ENCODE data around the gene OXER1. TPM values are rescaled to one million over a fixed set of nuclear protein-coding genes. Genes with fewer than 3 reads are reported as not detected.

Gene OXER1
- polyA plus RNA-seq, 4 donors, result 5.6 to 11.8 (median 6.4) TPM

GRCh38 chr2:42771546-42772153, 7.7 kb upstream of the OXER1 start:
- no peak for DNase-seq (ENCODE audit: low read depth in 4 of 4, low spot score in 3 of 4)

GRCh38 chr2:42770288-42771131, 6.6 kb upstream of the OXER1 start:
- DNase-seq (ENCODE audit: low read depth in 4 of 4, low spot score in 3 of 4), result no peak

GRCh38 chr2:42769583-42770287, 5.8 kb upstream of the OXER1 start:
- no peak for DNase-seq (ENCODE audit: low read depth in 4 of 4, low spot score in 3 of 4)

GRCh38 chr2:42768706-42769256, 4.8 kb upstream of the OXER1 start:
- no peak for DNase-seq (ENCODE audit: low read depth in 4 of 4, low spot score in 3 of 4)

- DNase-seq (ENCODE audit: low read depth in 4 of 4, low spot score in 3 of 4), result no peak
These were observed 4.2 kb upstream of the OXER1 start for GRCh38 chr2:42767899-42768705.

GRCh38 chr2:42767080-42767898, 3.4 kb upstream of the OXER1 start:
- no peak for DNase-seq (ENCODE audit: low read depth in 4 of 4, low spot score in 3 of 4)

- DNase-seq (ENCODE audit: low read depth in 4 of 4, low spot score in 3 of 4), result no peak
These were observed 1.8 kb upstream of the OXER1 start for GRCh38 chr2:42765686-42766085.

- DNase-seq (ENCODE audit: low read depth in 4 of 4, low spot score in 3 of 4), result no peak
These were observed 966 bp upstream of the OXER1 start for GRCh38 chr2:42764901-42765300.

GRCh38 chr2:42762823-42763804, 821 bp downstream of the OXER1 start:
- DNase-seq (ENCODE audit: low read depth in 4 of 4, low spot score in 3 of 4), result no peak

GRCh38 chr2:42762155-42762554, 1.8 kb downstream of the OXER1 start:
- no peak for DNase-seq (ENCODE audit: low read depth in 4 of 4, low spot score in 3 of 4)

GRCh38 chr2:42761554-42761953, 2.4 kb downstream of the OXER1 start:
- DNase-seq (ENCODE audit: low read depth in 4 of 4, low spot score in 3 of 4), result no peak

- no peak for DNase-seq (ENCODE audit: low read depth in 4 of 4, low spot score in 3 of 4)
These were observed 5.2 kb downstream of the OXER1 start for GRCh38 chr2:42758751-42759150.

- no peak for DNase-seq (ENCODE audit: low read depth in 4 of 4, low spot score in 3 of 4)
These were observed 5.8 kb downstream of the OXER1 start for GRCh38 chr2:42757981-42758740.

GRCh38 chr2:42756966-42757513, 6.9 kb downstream of the OXER1 start:
- no peak for DNase-seq (ENCODE audit: low read depth in 4 of 4, low spot score in 3 of 4)

- DNase-seq (ENCODE audit: low read depth in 4 of 4, low spot score in 3 of 4), result no peak
These were observed 7.7 kb downstream of the OXER1 start for GRCh38 chr2:42756150-42756775.

- no peak for DNase-seq (ENCODE audit: low read depth in 4 of 4, low spot score in 3 of 4)
These were observed 8.6 kb downstream of the OXER1 start for GRCh38 chr2:42755191-42755880.

Measured in left renal pelvis (tissue), 4 donors.